HEK293 (cell line): ENCODE measurements around the gene PRM1.
A peak's percentile ranks its signal among the peaks of the same experiment; 100 is the strongest.

Experiments
- CTCF ChIA-PET: fragments of 350-600 bp; formaldehyde crosslinking; extraction: SDS; loops from one replicate; lab custom pipeline; 2021; ENCODE audit warnings: antibody characterized with exemption; lab: Yijun Ruan, JAX
- POLR2A ChIA-PET: fragments of 300-600 bp; formaldehyde crosslinking; extraction: SDS; loops from one replicate; lab custom pipeline; 2020; ENCODE audit warnings: antibody characterized with exemption, inconsistent platforms; lab: Yijun Ruan, JAX
- H3K27ac ChIP-seq: fragments of 200-500 bp; sonication (Bioruptor generic); 2 replicates; pipeline ENCODE4 v1.5.1; 2014; ENCODE audit warnings: low read depth, low read length, control low read depth, inconsistent platforms; ENCODE audit errors: extremely low read depth
- H3K36me3 ChIP-seq, 2 experiments: fragments of 200-500 bp in 1 of 2; sonication (Bioruptor generic) in 1 of 2; 1 replicate in 1 of 2; 2 replicates in 1 of 2; pipeline ENCODE4 v1.5.1; 2014 to 2017; ENCODE audit warnings: inconsistent platforms in 2 of 2, low read length in 2 of 2; ENCODE audit not compliant: control insufficient read depth in 2 of 2, insufficient read depth in 1 of 2
- H3K4me1 ChIP-seq: fragments of 200-500 bp; sonication (Bioruptor generic); 2 replicates; pipeline ENCODE4 v1.5.1; 2014; ENCODE audit warnings: mild to moderate bottlenecking, low read length, inconsistent platforms; ENCODE audit not compliant: control insufficient read depth, insufficient read depth
- H3K4me3 ChIP-seq: 2 replicates; pipeline ENCODE4 v1.5.1; 2011; ENCODE audit warnings: low read depth, mild to moderate bottlenecking, control low read depth, low read length, moderate library complexity
- H3K9me3 ChIP-seq: fragments of 200-500 bp; sonication (Bioruptor generic); 2 replicates; pipeline ENCODE4 v1.5.1; 2014; ENCODE audit warnings: low read depth, low read length, inconsistent platforms; ENCODE audit not compliant: control insufficient read depth, insufficient read depth
- PBX3 ChIP-seq: sonication (generic); formaldehyde crosslinking; IDR thresholded peaks from 2 replicates; pipeline ENCODE4 v1.8.1; 2022; ENCODE audit warnings: mild to moderate bottlenecking, moderate library complexity, missing genetic modification reagents
- ZEB2 ChIP-seq: fragments of 450-650 bp; formaldehyde crosslinking; IDR thresholded peaks from 2 replicates; pipeline ENCODE4 v1.5.1; 2016; ENCODE audit warnings: missing biosample characterization, missing genetic modification characterization
- ZNF155 ChIP-seq: fragments of 450-650 bp; formaldehyde crosslinking; IDR thresholded peaks from 2 replicates; pipeline ENCODE4 v1.5.1; 2016; ENCODE audit warnings: missing biosample characterization, missing genetic modification characterization
- ZNF169 ChIP-seq: fragments of 450-650 bp; formaldehyde crosslinking; IDR thresholded peaks from 2 replicates; pipeline ENCODE4 v1.5.1; 2016; ENCODE audit warnings: missing biosample characterization, missing genetic modification characterization
- ZNF23 ChIP-seq: fragments of 450-650 bp; formaldehyde crosslinking; IDR thresholded peaks from 2 replicates; pipeline ENCODE4 v1.5.1; 2016; ENCODE audit warnings: missing biosample characterization, missing genetic modification characterization, borderline replicate concordance
- ZNF248 ChIP-seq: fragments of 450-650 bp; formaldehyde crosslinking; IDR thresholded peaks from 2 replicates; pipeline ENCODE4 v1.5.1; 2017; ENCODE audit warnings: missing biosample characterization, missing genetic modification characterization
- ZNF391 ChIP-seq: fragments of 450-650 bp; formaldehyde crosslinking; IDR thresholded peaks from 2 replicates; pipeline ENCODE4 v1.5.1; 2016; ENCODE audit warnings: low read depth, missing biosample characterization, missing genetic modification characterization, borderline replicate concordance
- ZNF404 ChIP-seq: fragments of 450-650 bp; formaldehyde crosslinking; IDR thresholded peaks from 2 replicates; pipeline ENCODE4 v1.5.1; 2017; ENCODE audit warnings: missing biosample characterization, missing genetic modification characterization
- ZNF423 ChIP-seq: fragments of 450-650 bp; formaldehyde crosslinking; IDR thresholded peaks from 2 replicates; pipeline ENCODE4 v1.5.1; 2016; ENCODE audit warnings: missing biosample characterization, missing genetic modification characterization
- ZNF488 ChIP-seq: fragments of 450-650 bp; formaldehyde crosslinking; IDR thresholded peaks from 2 replicates; pipeline ENCODE4 v1.5.1; 2016; ENCODE audit warnings: missing biosample characterization, missing genetic modification characterization
- ZNF521 ChIP-seq: fragments of 450-650 bp; formaldehyde crosslinking; IDR thresholded peaks from 2 replicates; pipeline ENCODE4 v1.5.1; 2017; ENCODE audit warnings: missing biosample characterization, mild to moderate bottlenecking, missing genetic modification characterization
- ZNF555 ChIP-seq: fragments of 450-650 bp; formaldehyde crosslinking; conservative IDR thresholded peaks from 2 replicates; pipeline ENCODE4 v1.5.1; 2017; ENCODE audit warnings: missing biosample characterization, mild to moderate bottlenecking, missing genetic modification characterization, inconsistent platforms
- ZNF76 ChIP-seq: fragments of 450-650 bp; formaldehyde crosslinking; IDR thresholded peaks from 2 replicates; pipeline ENCODE4; 2016; ENCODE audit warnings: low read depth, missing biosample characterization, missing genetic modification characterization, borderline replicate concordance
- ZNF776 ChIP-seq: fragments of 450-650 bp; formaldehyde crosslinking; IDR thresholded peaks from 2 replicates; pipeline ENCODE4 v1.5.0; 2017; ENCODE audit warnings: missing biosample characterization, missing genetic modification characterization, borderline replicate concordance
- TF ChIP-seq, protein P1 (sequence below): fragments of 450-650 bp; formaldehyde crosslinking; IDR thresholded peaks from 2 replicates; pipeline ENCODE4 v1.5.1; 2016; ENCODE audit warnings: missing biosample characterization, missing genetic modification characterization
- TF ChIP-seq, protein P2 (sequence below): fragments of 450-650 bp; formaldehyde crosslinking; IDR thresholded peaks from 2 replicates; pipeline ENCODE4 v1.5.1; 2016; ENCODE audit warnings: missing biosample characterization, missing genetic modification characterization
- TF ChIP-seq, protein P3 (sequence below): fragments of 450-650 bp; formaldehyde crosslinking; IDR thresholded peaks from 2 replicates; pipeline ENCODE4 v1.5.1; 2017; ENCODE audit warnings: missing biosample characterization, missing genetic modification characterization
- TF ChIP-seq, protein P4 (sequence below): fragments of 450-650 bp; formaldehyde crosslinking; IDR thresholded peaks from 2 replicates; pipeline ENCODE4 v1.5.1; 2016; ENCODE audit warnings: missing biosample characterization, missing genetic modification characterization

Gene PRM1

DNA sequence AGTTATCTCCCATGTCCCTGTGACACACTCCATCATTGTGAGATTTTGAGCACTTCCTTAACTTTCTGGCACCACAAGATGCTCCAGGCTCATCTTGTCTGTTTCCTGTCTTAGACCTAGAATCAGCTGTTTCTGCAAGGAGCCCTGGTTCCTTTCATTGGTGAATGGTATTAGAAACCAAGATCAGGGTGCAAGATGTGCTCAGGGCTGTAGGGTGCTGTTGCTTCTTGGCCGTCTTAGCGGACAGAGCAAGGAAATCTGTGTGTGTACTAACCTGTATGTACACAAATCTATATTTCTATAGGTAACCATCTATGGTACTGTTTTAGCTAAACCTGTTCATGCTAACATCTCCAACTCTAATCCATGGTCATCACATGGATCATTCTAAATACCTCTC lies 8.1 kb upstream of the PRM1 start:
- ChIA-PET POLR2A (no interaction called here), CTCF (no interaction called here)
- Histone ChIP-seq H3K9me3 (no peaks in the 10 kb centered on the region), H3K4me1 (no peaks in the 10 kb centered on the region), H3K27ac (no peak overlapping the region), H3K4me3 (no peak overlapping the region), H3K36me3 (no peaks in the 10 kb centered on the region)
- TF ChIP-seq ZNF391 (tag by site-specific recombination) (no peak), ZEB2 (tag by site-specific recombination) (no peak), ZNF404 (tag by site-specific recombination) (no peak), ZNF76 (no peak), ZNF169 (tag by site-specific recombination) (no peak), ZNF555 (tag by site-specific recombination) (no peak), ZNF423 (tag by site-specific recombination) (no peak), ZNF248 (no peak), PBX3 (CRISPR knock-in tag) (no peak), ZNF23 (tag by site-specific recombination) (no peak)

- Histone ChIP-seq H3K4me3 (no peak overlapping the region), H3K4me1 (no peaks in the 10 kb centered on the region), H3K27ac (no peak overlapping the region), H3K36me3 (no peaks in the 10 kb centered on the region), H3K9me3 (no peaks in the 10 kb centered on the region)
- ChIA-PET POLR2A (no interaction called here), CTCF (interaction anchor here (0.5 to 1.0 kb wide), 3 partner anchors 70 to 1132 kb away, joined by 3 to 5 read pairs (median 5); no protein-coding TSS in a partner anchor)
- TF ChIP-seq, protein P1, sequence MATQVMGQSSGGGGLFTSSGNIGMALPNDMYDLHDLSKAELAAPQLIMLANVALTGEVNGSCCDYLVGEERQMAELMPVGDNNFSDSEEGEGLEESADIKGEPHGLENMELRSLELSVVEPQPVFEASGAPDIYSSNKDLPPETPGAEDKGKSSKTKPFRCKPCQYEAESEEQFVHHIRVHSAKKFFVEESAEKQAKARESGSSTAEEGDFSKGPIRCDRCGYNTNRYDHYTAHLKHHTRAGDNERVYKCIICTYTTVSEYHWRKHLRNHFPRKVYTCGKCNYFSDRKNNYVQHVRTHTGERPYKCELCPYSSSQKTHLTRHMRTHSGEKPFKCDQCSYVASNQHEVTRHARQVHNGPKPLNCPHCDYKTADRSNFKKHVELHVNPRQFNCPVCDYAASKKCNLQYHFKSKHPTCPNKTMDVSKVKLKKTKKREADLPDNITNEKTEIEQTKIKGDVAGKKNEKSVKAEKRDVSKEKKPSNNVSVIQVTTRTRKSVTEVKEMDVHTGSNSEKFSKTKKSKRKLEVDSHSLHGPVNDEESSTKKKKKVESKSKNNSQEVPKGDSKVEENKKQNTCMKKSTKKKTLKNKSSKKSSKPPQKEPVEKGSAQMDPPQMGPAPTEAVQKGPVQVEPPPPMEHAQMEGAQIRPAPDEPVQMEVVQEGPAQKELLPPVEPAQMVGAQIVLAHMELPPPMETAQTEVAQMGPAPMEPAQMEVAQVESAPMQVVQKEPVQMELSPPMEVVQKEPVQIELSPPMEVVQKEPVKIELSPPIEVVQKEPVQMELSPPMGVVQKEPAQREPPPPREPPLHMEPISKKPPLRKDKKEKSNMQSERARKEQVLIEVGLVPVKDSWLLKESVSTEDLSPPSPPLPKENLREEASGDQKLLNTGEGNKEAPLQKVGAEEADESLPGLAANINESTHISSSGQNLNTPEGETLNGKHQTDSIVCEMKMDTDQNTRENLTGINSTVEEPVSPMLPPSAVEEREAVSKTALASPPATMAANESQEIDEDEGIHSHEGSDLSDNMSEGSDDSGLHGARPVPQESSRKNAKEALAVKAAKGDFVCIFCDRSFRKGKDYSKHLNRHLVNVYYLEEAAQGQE (tag by site-specific recombination) = peak; percentile 58
- TF ChIP-seq, protein P2, sequence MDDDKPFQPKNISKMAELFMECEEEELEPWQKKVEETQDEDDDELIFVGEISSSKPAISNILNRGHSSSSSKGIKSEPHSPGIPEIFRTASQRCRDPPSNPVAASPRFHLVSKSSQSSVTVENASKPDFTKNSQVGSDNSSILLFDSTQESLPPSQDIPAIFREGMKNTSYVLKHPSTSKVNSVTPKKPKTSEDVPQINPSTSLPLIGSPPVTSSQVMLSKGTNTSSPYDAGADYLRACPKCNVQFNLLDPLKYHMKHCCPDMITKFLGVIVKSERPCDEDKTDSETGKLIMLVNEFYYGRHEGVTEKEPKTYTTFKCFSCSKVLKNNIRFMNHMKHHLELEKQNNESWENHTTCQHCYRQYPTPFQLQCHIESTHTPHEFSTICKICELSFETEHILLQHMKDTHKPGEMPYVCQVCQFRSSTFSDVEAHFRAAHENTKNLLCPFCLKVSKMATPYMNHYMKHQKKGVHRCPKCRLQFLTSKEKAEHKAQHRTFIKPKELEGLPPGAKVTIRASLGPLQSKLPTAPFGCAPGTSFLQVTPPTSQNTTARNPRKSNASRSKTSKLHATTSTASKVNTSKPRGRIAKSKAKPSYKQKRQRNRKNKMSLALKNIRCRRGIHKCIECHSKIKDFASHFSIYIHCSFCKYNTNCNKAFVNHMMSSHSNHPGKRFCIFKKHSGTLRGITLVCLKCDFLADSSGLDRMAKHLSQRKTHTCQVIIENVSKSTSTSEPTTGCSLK (tag by site-specific recombination) = no peak
These were observed 4.7 kb upstream of the PRM1 start for GRCh38 chr16:11285842-11286241.

DNA sequence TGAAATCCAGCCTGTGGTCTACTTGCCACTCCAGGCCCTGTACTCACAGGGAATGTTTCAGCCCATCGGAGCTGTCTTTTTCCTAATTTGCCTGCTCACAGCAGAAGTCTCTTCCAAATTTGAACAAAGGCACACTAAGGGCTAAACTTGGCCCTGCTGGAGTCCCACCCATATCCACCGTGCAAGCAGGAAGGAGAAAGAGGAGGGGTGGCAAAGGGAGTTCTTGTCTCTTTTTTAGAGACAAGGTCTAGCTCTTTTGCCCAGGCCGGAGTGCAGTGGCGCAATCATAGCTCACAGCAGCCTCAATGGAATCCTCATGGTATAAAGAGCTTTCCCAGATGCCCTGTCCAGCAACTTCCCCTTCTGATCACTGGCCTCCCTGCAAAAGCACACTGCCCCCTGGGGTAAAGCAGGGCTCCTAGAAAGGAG lies 2.7 kb upstream of the PRM1 start:
- POLR2A ChIA-PET = interaction anchor here (1.9 kb wide), 1 partner anchor 28 kb away, joined by 4 read pairs; the partner anchor contains the start of gene SOCS1
- no peaks in the 10 kb centered on the region for H3K9me3 ChIP-seq
- CTCF ChIA-PET = interaction anchor here (0.7 to 1.5 kb wide), 3 partner anchors 24 to 320 kb away, joined by 3 to 5 read pairs (median 3); no protein-coding TSS in a partner anchor
- no peak overlapping the region for H3K27ac ChIP-seq
- H3K36me3 ChIP-seq = no peaks in the 10 kb centered on the region
- no peak overlapping the region for H3K4me3 ChIP-seq
- no peaks in the 10 kb centered on the region for H3K4me1 ChIP-seq
- TF ChIP-seq, protein P3, sequence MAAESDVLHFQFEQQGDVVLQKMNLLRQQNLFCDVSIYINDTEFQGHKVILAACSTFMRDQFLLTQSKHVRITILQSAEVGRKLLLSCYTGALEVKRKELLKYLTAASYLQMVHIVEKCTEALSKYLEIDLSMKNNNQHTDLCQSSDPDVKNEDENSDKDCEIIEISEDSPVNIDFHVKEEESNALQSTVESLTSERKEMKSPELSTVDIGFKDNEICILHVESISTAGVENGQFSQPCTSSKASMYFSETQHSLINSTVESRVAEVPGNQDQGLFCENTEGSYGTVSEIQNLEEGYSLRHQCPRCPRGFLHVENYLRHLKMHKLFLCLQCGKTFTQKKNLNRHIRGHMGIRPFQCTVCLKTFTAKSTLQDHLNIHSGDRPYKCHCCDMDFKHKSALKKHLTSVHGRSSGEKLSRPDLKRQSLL = no peak
- TF ChIP-seq, protein P4, sequence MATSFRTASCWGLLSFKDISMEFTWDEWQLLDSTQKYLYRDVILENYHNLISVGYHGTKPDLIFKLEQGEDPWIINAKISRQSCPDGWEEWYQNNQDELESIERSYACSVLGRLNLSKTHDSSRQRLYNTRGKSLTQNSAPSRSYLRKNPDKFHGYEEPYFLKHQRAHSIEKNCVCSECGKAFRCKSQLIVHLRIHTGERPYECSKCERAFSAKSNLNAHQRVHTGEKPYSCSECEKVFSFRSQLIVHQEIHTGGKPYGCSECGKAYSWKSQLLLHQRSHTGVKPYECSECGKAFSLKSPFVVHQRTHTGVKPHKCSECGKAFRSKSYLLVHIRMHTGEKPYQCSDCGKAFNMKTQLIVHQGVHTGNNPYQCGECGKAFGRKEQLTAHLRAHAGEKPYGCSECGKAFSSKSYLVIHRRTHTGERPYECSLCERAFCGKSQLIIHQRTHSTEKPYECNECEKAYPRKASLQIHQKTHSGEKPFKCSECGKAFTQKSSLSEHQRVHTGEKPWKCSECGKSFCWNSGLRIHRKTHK (tag by site-specific recombination) = no peak
- no peak for TF ChIP-seq ZNF521 (tag by site-specific recombination)
- TF ChIP-seq ZNF155 (tag by site-specific recombination) = no peak
- TF ChIP-seq ZNF776 = no peak
- TF ChIP-seq ZNF488 = no peak
